Measurements from ENCODE around the gene TTC24.

GRCh38 chr1:156592910-156593660 lies 13.6 kb downstream of the TTC24 start:
- TF ChIP-seq CTCF (IDR thresholded peaks at IDR 0.05) = no peak
- no peak for TF ChIP-seq POLR2A (IDR thresholded peaks at IDR 0.05)
